ENCODE measurements around the gene CSNK1A1L.
"Not testable (repeated sequence)": the region's sequence is repeated elsewhere in the genome, so short reads cannot be mapped to it uniquely, and the experiment has no call there.

The CSNK1A1L gene

GRCh38 chr13:37069597-37070103 is 35.8 kb downstream of the CSNK1A1L start:
- no peak overlapping the region for H3K4me3 ChIP-seq (ENCODE audit: low read depth, low read length)
- no peak for TF ChIP-seq CTCF (IDR thresholded peaks at IDR 0.05; ENCODE audit: control insufficient read depth, extremely low read depth, insufficient read depth)
- no peak for DNase-seq (ENCODE audit: low read depth)

- no peak for DNase-seq (ENCODE audit: low read depth)
- H3K4me3 ChIP-seq (ENCODE audit: low read depth, low read length), result no peak overlapping the region
- TF ChIP-seq CTCF (IDR thresholded peaks at IDR 0.05; ENCODE audit: control insufficient read depth, extremely low read depth, insufficient read depth), result no peak
These were observed 36.5 kb downstream of the CSNK1A1L start for GRCh38 chr13:37068962-37069361.

GRCh38 chr13:37067874-37068273 is 37.6 kb downstream of the CSNK1A1L start:
- TF ChIP-seq CTCF (IDR thresholded peaks at IDR 0.05; ENCODE audit: control insufficient read depth, extremely low read depth, insufficient read depth), result no peak
- no peak overlapping the region for H3K4me3 ChIP-seq (ENCODE audit: low read depth, low read length)
- DNase-seq (ENCODE audit: low read depth), result no peak

- no peak for TF ChIP-seq CTCF (IDR thresholded peaks at IDR 0.05; ENCODE audit: control insufficient read depth, extremely low read depth, insufficient read depth)
- DNase-seq (ENCODE audit: low read depth), result no peak
- no peak overlapping the region for H3K4me3 ChIP-seq (ENCODE audit: low read depth, low read length)
These were observed 39.5 kb downstream of the CSNK1A1L start for GRCh38 chr13:37065890-37066526.

GRCh38 chr13:37059848-37060192 is 45.6 kb downstream of the CSNK1A1L start:
- DNase-seq (ENCODE audit: low read depth), result no peak
- no peak for TF ChIP-seq CTCF (IDR thresholded peaks at IDR 0.05; ENCODE audit: control insufficient read depth, extremely low read depth, insufficient read depth)

GRCh38 chr13:37058910-37059847 is 46.3 kb downstream of the CSNK1A1L start, which contains the start of gene SUPT20H:
Gene SUPT20H, minus strand, starts transcription at chr13:37059688. Its CDS starts 8,198 bp downstream, at chr13:37051490.
- DNase-seq (ENCODE audit: low read depth), result peak; percentile 59
- TF ChIP-seq CTCF (IDR thresholded peaks at IDR 0.05; ENCODE audit: control insufficient read depth, extremely low read depth, insufficient read depth), result no peak
- peak within 1 kb of the TSS; percentile 82 for H3K4me3 ChIP-seq (ENCODE audit: low read depth, low read length)

More at GRCh38 chr13:37059848-37060192, 45.6 kb downstream of the CSNK1A1L start:
- peak overlapping the region; percentile 82 for H3K4me3 ChIP-seq (ENCODE audit: low read depth, low read length)

GRCh38 chr13:37056228-37056627 is 49.2 kb downstream of the CSNK1A1L start:
- not testable (repeated sequence) for DNase-seq (ENCODE audit: low read depth); H3K4me3 ChIP-seq (ENCODE audit: low read depth, low read length)

Measured in LNCaP clone FGC (cell line).